HG03095 (cell line): ENCODE data around the gene MTARC1.

Experiments used
- ATAC-seq: cut with Tn5 transposase; IDR thresholded peaks from one replicate; pipeline ENCODE4 v1.9.1; 2021; ENCODE audit warnings: moderate library complexity; ENCODE audit not compliant: unreplicated experiment

MTARC1 gene

DNA sequence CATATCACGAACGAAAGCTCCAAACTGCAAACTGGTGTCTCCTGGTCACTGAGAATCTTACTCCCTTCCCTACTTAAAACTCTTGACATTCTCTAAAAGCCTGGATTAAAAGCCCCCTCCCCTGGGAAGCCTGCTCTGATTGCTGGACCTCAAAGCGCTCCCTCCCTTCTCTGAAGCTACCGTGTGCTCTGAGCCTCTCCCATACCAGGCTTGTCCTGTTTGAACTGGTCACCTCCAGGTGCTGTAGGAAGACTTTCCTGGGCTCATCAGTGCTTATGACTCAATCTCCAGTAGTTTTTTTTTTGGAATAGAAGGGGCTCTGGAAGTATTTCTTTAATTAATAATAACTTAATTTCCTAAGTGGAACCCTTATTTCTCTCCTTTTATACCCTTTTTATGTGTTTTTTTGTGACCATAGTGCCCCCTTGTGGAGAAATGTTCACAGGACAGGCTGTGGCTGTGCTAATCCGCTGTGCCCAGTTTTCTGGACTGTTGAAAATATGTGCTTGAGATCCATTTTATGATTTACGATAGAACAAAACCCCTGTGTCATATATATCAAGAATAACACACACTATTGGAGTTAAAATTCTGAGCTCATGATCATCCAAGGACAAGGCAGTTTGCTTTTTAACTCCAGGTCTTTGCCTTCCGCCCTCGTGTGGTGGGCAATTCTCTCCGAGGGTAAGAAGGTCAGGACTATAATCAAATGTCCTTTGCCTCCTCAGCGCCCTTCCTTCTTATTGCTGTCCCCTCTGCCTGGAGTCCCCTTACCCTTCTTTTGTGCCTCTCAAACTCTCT is 16.9 kb downstream of the MTARC1 start:
- ATAC-seq, result no peak

DNA sequence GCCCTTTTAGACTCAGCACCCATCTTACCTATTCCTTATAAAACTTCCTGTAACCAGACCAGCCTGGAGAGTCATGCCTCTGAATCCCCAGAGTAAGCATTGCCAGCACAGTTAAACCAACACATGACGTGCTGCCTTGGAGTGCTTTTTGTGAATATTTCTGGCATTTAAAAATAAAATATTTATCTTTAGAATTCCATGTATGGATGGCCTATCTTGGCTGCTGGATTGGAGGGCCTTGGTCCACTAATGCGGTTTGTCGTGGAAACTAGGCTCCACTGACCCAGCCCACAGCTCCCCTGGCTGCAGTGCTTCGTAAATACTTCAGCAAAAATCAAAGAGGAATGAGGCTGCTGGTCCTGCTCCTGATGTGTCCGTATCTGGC is 17.5 kb downstream of the MTARC1 start:
- no peak for ATAC-seq

DNA sequence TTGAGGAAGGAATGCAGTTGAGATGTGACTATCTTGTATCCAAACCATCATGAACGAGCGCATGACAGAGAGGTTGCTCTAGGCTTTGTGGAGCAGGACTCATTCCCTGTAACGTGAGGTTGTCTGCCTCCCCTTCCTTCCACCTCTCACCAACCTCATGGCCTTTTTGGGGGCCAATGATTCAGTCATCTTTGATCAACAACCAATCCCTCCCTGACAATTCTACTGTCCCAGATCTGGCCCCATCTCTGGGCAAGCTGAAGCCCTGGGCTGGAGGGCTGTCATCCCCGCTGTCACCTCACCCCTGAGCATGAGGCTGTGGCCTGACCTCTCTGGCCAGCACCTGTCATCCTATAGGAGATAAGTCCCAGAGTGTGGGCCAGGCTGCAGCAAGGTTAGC is 19.7 kb downstream of the MTARC1 start:
- ATAC-seq, result no peak

DNA sequence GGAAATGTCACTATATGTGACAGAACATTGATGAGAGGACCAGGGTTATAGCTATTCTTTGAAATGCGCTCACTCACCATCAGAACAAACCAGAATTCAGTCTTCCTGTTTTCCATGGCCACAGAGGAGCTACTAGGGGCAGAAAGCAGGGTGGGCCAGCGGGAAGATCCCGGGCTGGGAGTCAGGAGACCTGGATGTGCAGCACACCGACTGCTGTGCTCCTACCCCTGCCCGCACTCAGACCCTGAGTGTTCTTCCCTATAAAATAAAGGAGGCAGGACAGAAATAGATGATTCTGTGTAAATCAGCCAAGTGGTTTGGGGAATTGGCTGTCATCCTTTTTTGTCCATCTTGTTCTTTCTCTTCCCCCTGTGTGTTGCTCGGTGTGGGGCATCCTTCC is 21.0 kb downstream of the MTARC1 start:
- ATAC-seq, result no peak

DNA sequence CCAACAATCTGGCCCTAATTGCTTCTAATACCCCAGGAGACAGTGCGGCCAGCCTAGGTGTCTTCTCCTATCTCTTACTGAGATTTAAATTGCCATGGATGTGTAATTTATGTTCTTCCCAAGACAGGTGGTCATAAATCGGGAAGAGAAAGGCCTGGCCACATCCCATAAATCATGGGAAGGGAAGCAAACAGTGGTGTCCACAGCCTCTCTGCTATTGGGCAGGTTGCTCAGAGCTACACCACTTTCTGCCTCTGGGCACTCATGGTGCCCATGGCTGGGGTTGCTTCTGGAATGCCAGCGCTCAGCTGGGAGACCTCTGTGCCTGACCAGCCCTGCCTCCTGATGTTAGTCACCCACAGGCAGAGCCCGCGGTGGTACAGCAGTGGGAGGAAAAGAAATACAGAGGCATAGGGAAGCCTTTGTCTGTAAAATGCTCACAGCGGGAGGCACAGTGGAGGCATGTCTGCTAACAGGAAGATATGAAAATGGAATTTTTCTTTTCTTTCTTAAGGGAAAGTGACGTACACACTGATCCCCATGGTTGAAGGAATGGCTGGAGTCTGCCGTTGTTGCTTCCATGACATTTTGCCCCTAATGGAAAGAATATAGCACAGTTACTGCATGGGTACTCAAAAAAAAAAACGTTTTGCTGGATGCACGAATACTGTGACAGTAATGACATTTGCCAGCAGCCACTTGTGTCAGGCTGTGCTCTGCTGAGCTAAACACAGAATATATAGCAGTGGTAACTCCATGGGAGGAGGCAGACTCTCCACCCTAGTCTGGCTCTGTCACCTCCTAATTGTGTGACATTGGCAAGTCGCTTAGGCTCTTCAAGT is 21.9 kb downstream of the MTARC1 start:
- no peak for ATAC-seq

DNA sequence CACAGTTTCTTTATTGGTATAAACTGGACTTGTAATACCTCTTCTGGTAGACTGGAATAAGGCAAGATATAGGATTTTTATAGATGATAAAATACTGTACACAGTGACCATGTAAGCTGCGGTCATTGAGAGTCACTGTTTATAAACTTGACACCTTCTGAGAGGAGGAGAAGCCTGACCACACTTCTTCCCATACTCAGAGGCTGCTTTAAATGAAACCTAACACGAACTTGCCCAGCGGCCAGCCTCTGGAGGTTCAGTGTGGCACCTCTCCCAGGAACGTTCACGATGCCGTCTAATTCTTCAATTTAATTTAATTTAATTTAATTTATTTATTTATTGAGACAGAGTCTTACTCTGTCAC is 22.5 kb downstream of the MTARC1 start:
- no peak for ATAC-seq

DNA sequence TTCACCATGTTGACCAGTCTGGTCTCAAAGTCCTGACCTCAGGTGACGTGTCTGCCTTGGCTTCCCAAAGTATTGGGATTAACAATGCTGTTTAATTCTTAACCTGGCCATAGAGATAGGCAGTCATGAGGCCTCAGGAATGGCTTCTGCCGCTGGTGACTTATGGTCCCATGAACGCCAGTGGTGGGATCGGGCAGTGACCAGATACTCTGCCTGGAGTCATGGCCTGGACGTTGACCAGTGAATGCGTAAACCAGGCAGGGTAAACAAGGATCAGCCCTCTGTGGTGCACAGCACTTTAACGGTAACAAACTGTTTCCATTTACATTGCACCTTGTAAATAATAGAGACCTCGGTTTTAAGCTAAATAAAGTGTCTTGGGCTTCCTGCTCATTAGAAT is 23.0 kb downstream of the MTARC1 start:
- peak; percentile 13 for ATAC-seq

DNA sequence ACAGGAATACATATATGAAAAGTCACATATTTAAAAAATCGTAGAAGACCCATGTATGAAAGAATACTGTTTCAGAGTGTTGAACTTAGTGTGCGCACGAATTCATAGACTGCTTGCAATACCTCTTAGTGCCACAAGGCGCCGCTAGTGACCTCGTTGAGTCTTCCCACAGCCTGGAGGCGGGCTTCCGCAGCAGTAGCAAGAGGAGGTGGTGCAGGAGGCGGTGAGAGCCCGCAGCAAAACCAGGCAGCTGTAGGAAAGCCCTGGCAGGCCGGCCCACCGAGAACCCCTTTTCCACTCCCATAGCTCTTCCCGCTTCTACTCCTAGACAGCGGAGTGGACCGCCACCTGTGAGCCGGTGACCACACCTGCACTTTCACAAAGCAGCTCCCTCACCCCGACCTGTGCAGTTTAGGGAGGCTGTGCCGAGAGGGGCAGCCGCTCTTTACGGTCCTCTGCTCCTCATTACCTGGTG is 23.5 kb downstream of the MTARC1 start:
- peak; percentile 85 for ATAC-seq

DNA sequence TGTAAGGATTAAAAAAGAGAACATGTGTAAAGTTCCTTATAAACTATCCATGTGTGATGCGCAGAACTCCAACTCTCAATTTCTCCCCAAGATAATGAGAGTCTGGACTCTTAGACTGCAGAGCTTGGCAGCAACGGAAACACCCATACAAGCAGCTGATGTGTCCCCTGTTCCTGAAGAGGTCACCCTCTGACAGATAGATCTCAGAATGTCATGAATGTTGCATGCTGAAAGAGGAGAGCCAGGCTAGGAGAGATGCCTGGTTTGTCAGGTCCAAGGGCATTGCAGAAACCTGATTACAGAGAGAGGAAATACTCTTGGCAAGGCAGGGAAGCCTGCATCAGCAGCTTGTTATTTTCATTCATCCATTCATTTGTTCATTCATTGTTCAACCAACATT is 24.2 kb downstream of the MTARC1 start:
- no peak for ATAC-seq

DNA sequence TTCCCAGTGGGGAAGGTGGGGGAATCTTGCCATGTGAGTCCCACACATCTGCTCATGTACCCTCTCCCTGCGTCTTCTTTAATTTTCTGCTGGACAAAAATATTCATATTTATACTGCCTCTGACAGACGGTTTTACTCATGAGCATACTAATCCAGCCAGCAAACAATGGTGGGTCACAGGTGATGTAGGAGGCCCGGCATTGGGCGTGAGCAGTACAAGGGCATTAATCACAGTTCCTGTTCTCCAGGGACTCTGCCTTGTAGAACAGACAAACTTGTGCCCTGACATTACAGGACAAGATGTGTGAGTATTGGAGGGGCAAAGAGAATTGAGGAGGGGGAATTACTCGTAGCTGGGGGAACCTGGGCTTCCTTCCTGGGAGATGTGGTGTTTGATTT is 25.0 kb downstream of the MTARC1 start:
- ATAC-seq, result no peak

DNA sequence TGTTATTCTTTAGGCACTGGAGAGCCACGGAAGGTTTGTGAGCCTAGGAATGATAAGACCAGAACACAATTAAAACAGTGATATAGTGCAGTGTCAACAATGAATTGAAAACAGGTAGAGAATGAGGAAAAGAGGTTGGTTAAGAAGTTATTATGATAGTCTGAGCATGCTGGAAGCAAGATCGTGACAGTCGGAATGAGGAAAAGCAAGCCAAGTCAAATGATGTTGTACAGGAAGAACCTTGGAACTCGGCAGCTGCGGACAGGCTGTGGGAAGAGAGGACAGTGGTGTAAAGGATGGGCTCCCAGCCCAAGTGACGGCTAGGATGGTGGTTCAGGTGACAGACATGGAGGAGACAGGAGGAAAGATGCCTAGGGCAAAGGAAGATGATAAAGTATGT is 25.6 kb downstream of the MTARC1 start:
- no peak for ATAC-seq

DNA sequence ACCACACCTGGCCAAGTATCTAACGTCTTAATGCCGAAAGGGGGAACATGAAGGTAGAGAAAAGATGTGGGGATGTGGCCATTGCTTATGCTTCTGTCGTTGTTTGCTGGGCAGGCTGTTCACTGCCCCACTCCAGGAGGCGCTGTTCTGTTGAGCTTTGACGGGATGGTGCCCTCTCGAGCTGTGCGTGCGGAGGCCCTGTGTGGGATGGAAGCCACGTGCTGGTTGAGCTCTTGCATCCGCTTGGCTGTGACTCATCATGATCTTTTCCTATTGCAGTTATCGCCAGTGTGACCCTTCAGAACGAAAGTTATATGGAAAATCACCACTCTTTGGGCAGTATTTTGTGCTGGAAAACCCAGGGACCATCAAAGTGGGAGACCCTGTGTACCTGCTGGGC is 26.3 kb downstream of the MTARC1 start:
- ATAC-seq, result no peak

DNA sequence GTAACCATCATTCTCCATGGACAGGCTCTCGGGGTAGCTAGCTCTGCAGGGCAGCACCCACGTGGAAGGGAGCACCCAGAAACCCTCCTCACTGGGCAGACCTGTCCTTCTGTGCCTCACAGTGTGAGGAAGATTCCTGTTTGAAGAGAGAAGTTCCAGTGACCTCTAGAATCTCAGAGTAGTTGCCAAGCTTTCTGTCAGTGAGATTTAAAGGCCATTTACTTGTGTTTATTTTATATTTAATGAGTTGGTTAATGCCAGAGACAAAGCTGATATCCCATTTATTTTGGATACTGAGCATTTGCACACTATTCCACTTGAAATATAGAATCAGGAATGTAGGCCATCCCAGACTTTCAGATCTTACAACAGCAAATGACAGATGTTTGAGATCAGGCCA is 28.7 kb downstream of the MTARC1 start:
- ATAC-seq, result no peak

DNA sequence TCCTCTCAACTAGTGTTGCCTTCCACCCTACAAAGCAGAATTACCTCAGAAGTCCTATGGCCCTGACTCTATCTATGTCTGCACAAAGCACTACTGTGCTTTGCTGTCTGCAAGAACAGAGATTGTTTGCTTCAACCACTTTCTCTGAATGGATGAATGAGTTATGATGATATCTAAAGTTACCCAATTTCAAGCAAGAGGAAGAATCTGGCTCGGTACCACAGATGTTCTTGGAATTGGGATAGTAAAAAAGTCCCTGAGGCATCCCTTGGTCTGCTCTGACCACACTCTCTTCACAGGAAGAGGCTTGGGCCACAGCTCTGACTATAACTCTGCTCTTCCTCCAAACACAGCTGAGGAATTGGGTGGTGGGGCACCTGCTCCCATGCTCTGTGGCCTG is 31.2 kb downstream of the MTARC1 start:
- no peak for ATAC-seq

DNA sequence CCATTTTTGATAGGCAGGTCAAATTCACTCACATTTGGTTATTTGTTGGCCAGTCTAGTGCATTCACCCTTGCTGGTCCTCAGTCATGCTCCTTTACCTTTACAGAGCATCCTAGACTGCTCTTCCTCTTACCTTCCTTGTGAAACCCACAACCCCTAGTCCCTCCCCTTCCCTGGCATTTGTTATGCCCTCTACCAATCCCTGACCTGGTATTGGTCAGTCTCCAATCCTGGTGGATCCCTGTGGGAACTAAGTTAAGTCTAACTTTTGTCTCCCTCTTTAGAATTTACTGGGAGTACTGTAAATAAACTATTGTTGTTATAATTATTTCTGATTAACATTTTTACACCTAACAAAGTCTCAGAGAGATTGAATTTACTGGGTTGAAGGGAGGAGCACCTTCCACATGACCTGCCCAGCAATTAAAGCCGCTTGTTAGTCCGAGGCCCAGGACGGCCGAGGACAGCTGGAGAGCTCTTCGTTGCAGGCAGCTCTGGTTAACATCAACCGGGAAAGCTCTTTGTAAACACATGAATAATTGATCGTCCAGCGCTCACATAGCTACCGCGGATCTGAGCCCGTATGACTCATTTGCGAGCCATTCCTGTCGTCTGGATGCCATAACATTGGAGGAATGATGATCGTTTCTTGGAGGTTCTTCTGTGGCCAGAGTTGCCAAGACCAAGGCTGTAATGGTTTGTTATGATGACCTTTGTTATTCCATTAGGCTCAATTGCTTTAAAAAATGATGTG is 31.9 kb downstream of the MTARC1 start:
- ATAC-seq, result no peak

DNA sequence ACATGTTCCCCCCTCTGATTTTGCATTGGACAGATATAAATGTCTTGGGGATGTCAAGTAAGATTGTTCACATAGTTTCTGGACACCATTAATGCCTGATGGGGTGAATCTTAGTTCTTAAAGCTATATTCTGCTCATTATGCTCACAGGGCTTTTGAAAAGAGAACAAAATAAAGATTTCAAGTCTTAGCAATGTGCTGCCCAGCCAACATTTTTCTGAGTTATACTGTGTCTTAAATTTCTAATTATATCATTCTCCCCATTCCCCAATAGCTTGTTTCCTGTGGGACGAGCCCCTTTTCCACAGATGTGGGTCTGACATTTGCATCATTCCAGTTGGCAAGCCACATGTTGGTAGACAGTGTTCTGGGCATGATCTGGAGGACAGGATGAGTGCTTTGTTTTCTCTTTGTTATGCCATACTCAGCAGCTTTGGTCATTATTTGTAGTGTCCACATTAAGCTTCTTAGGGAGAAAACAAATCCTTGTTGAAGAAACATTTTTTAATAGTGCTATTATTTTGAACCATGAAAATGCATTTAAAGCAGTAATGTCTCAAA is 32.8 kb downstream of the MTARC1 start:
- ATAC-seq, result no peak

DNA sequence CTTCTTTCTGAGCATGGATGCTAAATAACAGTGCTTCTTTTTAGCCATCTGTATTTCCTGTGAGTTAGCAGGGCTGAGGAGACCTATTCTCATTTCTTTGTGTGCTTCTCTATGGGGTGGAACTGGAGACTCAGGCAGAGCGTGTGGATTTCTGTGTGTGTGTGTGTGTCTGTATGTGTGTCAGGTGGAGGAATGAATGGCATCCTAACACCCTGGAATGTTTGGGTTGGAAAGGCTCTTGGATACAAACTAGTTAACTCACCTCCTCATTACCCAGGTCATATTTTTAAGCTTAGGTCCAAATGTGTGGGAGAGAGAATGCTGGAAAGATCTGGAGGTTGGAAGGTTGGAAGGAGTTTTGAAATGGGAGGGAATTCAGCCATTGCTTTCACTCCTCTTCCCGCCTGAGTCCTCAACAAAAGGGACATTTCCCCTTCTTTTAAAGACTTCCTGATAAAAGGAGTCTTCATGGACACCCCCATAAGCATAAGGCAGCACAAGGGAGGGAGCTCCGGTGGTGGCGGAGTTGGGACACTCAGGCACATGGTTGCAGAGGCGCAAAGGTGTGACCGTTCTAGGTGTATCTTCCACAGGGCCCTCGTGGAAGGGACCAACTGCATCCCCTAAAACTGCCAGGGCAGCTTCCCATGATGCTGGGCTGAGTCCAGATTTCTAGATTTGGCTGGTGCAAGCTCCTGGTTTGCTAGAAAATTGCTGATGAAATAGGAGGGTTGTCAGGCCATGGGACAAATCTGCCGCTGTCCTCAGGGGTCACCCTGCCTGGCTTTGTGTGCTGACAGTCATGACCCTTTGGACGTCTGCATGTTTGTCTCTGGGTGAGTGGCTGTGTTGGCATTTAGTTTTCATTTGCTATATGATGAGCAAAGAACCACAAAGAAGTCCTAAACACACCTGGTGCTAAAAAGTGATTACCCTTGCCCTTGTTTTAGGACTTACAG is 37.6 kb downstream of the MTARC1 start:
- no peak for ATAC-seq

DNA sequence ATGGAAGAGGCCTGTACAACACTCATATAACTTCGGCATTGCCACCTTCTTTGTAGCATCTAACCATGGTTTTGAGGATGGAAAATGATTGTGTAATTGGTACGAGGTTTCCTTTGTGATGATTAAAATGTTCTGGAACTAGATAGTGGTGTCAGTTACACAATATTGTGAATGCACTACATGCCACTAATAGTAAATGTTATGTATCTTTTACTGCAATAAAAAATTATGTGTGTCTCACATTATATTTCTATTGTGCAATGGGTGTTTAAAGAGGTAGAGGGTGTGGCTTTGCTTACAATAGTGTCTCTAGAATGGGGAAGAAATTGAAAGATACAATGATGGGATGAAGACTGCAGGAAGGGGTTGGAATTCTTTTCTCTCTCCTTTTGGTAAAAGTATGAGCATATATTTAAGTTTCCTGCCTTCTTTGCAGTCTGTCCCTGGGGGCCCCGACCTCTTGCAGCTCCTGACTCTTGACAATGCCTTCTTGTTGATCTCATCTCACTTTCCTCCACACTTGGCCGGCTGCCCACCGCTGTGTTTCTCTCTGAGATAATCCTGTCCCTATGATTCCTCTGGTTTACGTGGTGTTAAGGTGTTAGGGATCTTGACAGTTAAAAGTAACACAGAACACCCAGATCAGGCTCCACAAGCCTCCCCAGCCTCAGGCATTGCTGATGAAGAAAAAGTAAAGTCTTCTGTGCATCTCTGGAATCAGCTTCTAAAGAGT is 39.3 kb downstream of the MTARC1 start:
- no peak for ATAC-seq

DNA sequence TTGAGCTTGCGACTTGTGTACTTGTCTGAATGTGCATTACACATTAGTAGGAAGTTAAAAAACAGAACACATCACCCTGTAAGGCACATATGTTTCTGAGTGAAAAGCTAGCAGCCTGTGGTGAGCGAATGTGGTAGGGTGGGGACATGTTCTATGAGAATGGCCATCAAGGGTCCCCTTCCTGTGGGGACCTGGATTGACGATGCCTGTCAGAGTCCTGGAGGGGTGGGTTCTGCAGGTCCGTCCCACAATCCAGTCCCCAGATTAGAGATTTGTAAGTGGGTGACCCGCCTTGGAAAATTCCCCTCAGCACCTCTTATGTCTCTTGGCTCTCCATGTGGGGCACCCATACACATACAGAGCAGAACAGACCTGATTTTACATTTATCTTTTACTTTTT is 40.0 kb downstream of the MTARC1 start:
- ATAC-seq, result no peak
